HG03064 (cell line): ENCODE data around the gene OR13C5.

Source experiments
- ATAC-seq: cut with Tn5 transposase; IDR thresholded peaks from one replicate; pipeline ENCODE4 v1.9.1; 2021; ENCODE audit warnings: low read depth; ENCODE audit not compliant: unreplicated experiment

OR13C5 gene

GRCh38 chr9:104555521-104555920 is 43.7 kb downstream of the OR13C5 start:
- no peak for ATAC-seq

- ATAC-seq = no peak
Measured at GRCh38 chr9:104553261-104553660, 46.0 kb downstream of the OR13C5 start.
